ENCODE results near the gene LIN37.
"Not testable (repeated sequence)": the region's sequence is repeated elsewhere in the genome, so short reads cannot be mapped to it uniquely, and the experiment has no call there.

LIN37 gene

GRCh38 chr19:35790981-35791813, 42.8 kb downstream of the LIN37 start:
- no peak for FAIRE-seq

GRCh38 chr19:35791814-35792279, 43.5 kb downstream of the LIN37 start:
- FAIRE-seq: no peak

- no peak for FAIRE-seq
Observed at GRCh38 chr19:35792312-35792711, 43.9 kb downstream of the LIN37 start.

- FAIRE-seq: no peak
Observed at GRCh38 chr19:35792888-35793287, 44.5 kb downstream of the LIN37 start.

- FAIRE-seq: no peak
Observed at GRCh38 chr19:35793381-35794165, 45.2 kb downstream of the LIN37 start.

- not testable (repeated sequence) for FAIRE-seq
Observed at GRCh38 chr19:35795564-35795963, 47.2 kb downstream of the LIN37 start.

- no peak for FAIRE-seq
Observed at GRCh38 chr19:35796645-35797542, 48.5 kb downstream of the LIN37 start.

GRCh38 chr19:35797663-35798062, 49.3 kb downstream of the LIN37 start:
- no peak for FAIRE-seq

GRCh38 chr19:35801828-35802227, 53.5 kb downstream of the LIN37 start:
- FAIRE-seq: no peak
